Retinal pigment epithelial cell (primary cell): ENCODE data around the gene OPCML.

Experiments used
- DNase-seq: peaks from one replicate; pipeline ENCODE4 v3.0.0-alpha.2; 2010; ENCODE audit warnings: low read depth
- H3K4me3 ChIP-seq: 2 replicates; pipeline ENCODE4 v1.5.1; 2011; ENCODE audit warnings: mild to moderate bottlenecking, low read length, control low read depth, moderate library complexity
- TF ChIP-seq, protein P1 (sequence below): conservative IDR thresholded peaks from 2 replicates; pipeline ENCODE4 v1.5.1; 2011; ENCODE audit warnings: low read depth, low read length, control low read depth, inconsistent platforms

Gene OPCML

DNA sequence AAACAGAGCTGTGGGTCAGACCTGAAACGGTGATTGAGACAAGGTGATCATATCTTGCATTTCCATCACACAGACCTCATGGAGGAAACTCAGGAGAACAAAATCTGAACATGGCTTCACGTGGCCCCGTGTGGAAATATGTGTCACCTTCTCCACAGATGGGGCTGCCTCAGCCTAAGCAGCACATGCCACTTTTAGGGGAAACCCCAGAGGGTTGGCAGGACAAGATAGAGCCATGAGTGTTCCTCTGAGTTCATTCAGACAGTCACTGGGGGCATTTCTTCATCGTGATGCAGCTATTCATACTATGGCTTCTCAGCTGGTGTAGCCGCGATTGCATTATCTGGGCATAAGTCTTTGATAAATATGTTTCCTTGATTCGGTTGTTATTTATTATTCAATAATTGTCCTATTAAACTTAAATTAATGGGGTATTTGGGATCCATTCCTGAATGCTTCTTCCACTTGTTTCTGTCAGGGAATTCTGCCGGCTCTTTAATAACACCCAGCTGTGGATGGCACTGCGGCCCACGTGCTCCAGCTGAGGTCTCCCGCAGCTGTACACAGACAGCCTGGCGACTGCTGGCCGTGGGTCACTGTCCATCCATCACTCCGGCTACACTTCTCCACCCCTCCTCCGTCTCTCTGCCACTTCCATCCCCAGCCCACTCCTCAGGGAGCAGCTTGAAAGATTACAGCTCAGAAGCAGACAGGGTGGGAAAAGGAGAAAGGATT, 485.1 kb downstream of the OPCML start:
- TF ChIP-seq, protein P1, sequence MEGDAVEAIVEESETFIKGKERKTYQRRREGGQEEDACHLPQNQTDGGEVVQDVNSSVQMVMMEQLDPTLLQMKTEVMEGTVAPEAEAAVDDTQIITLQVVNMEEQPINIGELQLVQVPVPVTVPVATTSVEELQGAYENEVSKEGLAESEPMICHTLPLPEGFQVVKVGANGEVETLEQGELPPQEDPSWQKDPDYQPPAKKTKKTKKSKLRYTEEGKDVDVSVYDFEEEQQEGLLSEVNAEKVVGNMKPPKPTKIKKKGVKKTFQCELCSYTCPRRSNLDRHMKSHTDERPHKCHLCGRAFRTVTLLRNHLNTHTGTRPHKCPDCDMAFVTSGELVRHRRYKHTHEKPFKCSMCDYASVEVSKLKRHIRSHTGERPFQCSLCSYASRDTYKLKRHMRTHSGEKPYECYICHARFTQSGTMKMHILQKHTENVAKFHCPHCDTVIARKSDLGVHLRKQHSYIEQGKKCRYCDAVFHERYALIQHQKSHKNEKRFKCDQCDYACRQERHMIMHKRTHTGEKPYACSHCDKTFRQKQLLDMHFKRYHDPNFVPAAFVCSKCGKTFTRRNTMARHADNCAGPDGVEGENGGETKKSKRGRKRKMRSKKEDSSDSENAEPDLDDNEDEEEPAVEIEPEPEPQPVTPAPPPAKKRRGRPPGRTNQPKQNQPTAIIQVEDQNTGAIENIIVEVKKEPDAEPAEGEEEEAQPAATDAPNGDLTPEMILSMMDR: no peak
- DNase-seq: no peak
- no peak overlapping the region for H3K4me3 ChIP-seq

DNA sequence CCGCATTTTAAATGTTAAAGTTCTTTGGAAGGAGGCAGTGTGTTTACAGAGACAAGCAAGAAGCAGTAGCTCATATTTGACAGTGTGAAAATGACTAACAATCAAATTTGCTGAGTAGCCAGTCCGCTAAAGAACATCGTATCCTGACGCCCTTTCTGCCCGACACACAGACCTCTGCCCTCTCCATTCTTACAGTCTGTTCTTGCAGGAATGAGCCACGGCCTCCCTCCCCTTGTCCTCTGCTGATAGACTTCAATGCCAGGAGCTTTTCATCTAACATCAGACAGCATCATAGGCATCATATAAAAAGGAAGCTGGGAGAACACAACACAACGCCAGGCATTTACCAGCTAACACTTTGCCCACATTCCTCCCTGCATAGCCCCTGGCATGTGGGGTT, 486.0 kb downstream of the OPCML start:
- no peak overlapping the region for H3K4me3 ChIP-seq
- no peak for DNase-seq
- TF ChIP-seq, protein P1: no peak

DNA sequence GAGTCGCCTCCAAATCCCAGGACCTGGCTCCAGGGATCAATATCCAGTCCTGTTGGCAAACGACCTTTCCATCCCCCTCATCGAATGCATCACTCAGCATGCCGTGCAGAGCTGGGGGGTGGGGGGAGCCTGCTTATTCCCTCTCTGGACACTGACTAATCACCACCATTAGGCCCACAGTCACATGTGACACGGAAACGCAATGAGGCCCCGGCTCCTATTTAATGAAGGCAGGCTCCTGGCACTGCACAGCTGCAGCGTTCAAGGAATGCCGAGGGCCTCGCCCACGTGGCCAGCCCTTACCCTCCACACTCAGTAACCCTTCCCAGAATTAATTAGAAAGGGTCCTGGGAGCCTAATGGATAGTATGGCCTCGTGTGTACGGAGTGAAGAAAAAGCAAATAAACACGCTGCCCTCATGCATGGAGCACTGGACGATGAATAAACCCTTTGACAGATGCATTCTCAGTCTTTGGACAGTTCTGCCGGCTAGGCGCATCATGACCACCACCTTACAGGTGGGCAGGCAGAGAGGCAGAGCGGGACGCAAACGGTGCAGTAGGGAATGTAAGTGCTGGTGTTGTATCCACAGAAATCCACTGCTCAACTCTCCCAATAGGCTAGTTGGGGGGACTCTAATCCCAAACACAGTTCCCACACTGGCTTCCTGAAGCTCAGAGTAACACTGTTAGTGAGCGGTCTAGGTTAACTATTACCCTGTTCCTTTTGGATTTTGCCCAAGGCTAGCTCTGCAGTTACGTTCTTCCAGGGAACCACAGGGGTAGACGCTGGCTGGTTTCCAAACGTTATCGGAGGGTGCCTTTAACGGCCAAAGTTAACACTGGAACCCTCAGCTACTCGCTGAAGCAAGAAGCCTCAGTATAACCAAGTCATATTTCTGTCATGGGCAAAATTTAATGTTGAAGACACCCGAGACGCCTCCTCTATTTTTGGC, 490.1 kb downstream of the OPCML start:
- DNase-seq: no peak
- TF ChIP-seq, protein P1: no peak
- H3K4me3 ChIP-seq: no peak overlapping the region

DNA sequence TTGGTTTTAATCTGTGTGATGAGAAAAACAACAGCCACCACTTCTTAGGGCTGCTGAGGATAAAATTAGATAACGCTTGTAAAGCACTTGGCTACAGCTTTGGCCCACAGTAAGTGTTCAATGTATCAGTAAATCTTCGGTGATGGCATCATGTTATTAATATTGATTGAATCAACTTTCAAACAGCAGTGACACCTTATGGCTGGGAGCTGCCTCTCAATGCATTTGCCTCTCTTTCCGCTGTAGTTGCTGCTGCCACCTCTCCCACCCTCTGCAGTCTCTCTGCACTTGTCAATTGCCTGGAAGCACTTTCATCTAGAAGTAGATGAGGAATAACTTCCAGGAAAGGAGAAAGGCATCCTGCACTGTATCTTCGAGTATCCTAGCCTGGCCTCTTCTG, 491.1 kb downstream of the OPCML start:
- TF ChIP-seq, protein P1: no peak
- no peak for DNase-seq
- no peak overlapping the region for H3K4me3 ChIP-seq

DNA sequence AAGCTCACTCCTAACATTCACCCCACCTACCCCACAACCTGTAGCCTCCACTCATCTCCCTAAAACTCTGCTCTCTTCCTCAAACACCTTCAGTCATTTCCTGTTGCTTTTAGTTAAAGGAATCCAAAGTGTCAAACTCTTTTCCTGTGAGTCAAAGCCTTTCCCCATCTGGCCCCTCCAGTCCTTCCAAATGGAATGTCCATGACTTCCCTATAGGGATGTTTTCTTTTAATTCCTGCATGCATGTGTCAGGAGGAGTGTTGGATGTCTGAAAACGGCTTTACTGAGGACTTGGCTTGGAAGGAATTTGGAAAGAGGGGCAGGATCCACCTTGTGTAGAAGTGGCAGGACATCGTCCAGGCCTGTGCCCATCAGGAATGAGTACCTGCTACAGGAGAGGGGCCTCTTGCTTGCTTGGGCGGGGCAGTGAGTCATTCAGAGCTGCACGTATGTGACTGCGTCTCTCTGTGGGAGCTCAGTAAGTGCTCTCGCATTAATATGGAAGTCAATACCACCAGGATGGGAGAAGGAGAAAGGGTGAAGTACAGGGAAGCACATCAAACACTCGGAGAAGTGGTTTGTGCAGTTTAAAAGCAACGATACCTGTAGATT, 491.9 kb downstream of the OPCML start:
- no peak overlapping the region for H3K4me3 ChIP-seq
- TF ChIP-seq, protein P1: no peak
- no peak for DNase-seq

DNA sequence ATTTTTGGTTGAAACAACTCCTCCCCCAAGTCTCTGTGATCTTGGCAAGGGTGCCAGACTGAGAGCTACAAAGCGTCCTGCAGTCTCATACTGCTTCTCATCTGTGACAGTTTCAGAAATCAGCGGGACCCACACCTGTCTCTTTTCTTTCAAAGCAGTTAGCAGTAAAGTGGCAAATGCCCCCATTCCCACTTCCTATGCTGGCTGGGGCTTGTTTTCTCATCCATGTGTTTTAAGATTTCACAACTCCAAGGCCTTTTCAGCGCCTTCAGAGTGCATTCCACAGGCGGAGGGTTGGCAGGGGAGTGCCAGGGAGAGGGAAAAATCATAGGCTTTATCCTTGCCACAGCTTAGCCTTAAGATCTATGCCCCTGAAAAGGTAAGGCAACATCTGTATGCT, 493.5 kb downstream of the OPCML start:
- H3K4me3 ChIP-seq: no peak overlapping the region
- DNase-seq: no peak
- TF ChIP-seq, protein P1: no peak
